ENCODE data around the gene CDH11.

CDH11 gene

GRCh38 chr16:65044026-65044425 is 77.8 kb downstream of the CDH11 start:
- H3K4me1 ChIP-seq (ENCODE audit: insufficient read depth, poor library complexity, severe bottlenecking), result no peaks in the 10 kb centered on the region
- H3K27me3 ChIP-seq (ENCODE audit: insufficient read depth, poor library complexity, severe bottlenecking), result no peaks in the 10 kb centered on the region
- H3K27ac ChIP-seq (ENCODE audit: poor library complexity, severe bottlenecking), result no peak overlapping the region
- no peak overlapping the region for H3K4me3 ChIP-seq (ENCODE audit: severe bottlenecking)
- H3K36me3 ChIP-seq (ENCODE audit: low read depth), result peaks cover 15% of the 10 kb centered on the region
- DNase-seq (ENCODE audit: low spot score), result no peak
- H3K9me3 ChIP-seq (ENCODE audit: severe bottlenecking), result no peaks in the 10 kb centered on the region
- no peak for TF ChIP-seq CTCF (IDR thresholded peaks at IDR 0.05; ENCODE audit: poor library complexity, severe bottlenecking)
- ATAC-seq (ENCODE audit: low read depth), result no peak

GRCh38 chr16:65042438-65043365 is 79.2 kb downstream of the CDH11 start:
- Histone ChIP-seq H3K36me3 (ENCODE audit: low read depth) (peaks cover 9% of the 10 kb centered on the region), H3K4me1 (ENCODE audit: insufficient read depth, poor library complexity, severe bottlenecking) (no peaks in the 10 kb centered on the region), H3K27ac (ENCODE audit: poor library complexity, severe bottlenecking) (no peak overlapping the region), H3K27me3 (ENCODE audit: insufficient read depth, poor library complexity, severe bottlenecking) (no peaks in the 10 kb centered on the region), H3K9me3 (ENCODE audit: severe bottlenecking) (no peaks in the 10 kb centered on the region), H3K4me3 (ENCODE audit: severe bottlenecking) (no peak overlapping the region)
- ATAC-seq (ENCODE audit: low read depth), result no peak
- TF ChIP-seq CTCF (IDR thresholded peaks at IDR 0.05; ENCODE audit: poor library complexity, severe bottlenecking), result no peak
- no peak for DNase-seq (ENCODE audit: low spot score)

GRCh38 chr16:65041667-65042066 is 80.2 kb downstream of the CDH11 start:
- peaks cover 9% of the 10 kb centered on the region for H3K36me3 ChIP-seq (ENCODE audit: low read depth)
- DNase-seq (ENCODE audit: low spot score) (no peak), ATAC-seq (ENCODE audit: low read depth) (no peak)
- no peaks in the 10 kb centered on the region for H3K4me1 ChIP-seq (ENCODE audit: insufficient read depth, poor library complexity, severe bottlenecking)
- TF ChIP-seq CTCF (IDR thresholded peaks at IDR 0.05; ENCODE audit: poor library complexity, severe bottlenecking), result no peak
- H3K9me3 ChIP-seq (ENCODE audit: severe bottlenecking), result no peaks in the 10 kb centered on the region
- H3K27ac ChIP-seq (ENCODE audit: poor library complexity, severe bottlenecking), result no peak overlapping the region
- no peak overlapping the region for H3K4me3 ChIP-seq (ENCODE audit: severe bottlenecking)
- no peaks in the 10 kb centered on the region for H3K27me3 ChIP-seq (ENCODE audit: insufficient read depth, poor library complexity, severe bottlenecking)

GRCh38 chr16:65038100-65038499 is 83.8 kb downstream of the CDH11 start:
- no peaks in the 10 kb centered on the region for H3K9me3 ChIP-seq (ENCODE audit: severe bottlenecking)
- H3K36me3 ChIP-seq (ENCODE audit: low read depth), result peaks cover 10% of the 10 kb centered on the region
- DNase-seq (ENCODE audit: low spot score), result no peak
- no peaks in the 10 kb centered on the region for H3K4me1 ChIP-seq (ENCODE audit: insufficient read depth, poor library complexity, severe bottlenecking)
- H3K27ac ChIP-seq (ENCODE audit: poor library complexity, severe bottlenecking), result no peak overlapping the region
- TF ChIP-seq CTCF (IDR thresholded peaks at IDR 0.05; ENCODE audit: poor library complexity, severe bottlenecking), result no peak
- H3K27me3 ChIP-seq (ENCODE audit: insufficient read depth, poor library complexity, severe bottlenecking), result no peaks in the 10 kb centered on the region
- no peak overlapping the region for H3K4me3 ChIP-seq (ENCODE audit: severe bottlenecking)
- no peak for ATAC-seq (ENCODE audit: low read depth)

GRCh38 chr16:65037556-65037955 is 84.3 kb downstream of the CDH11 start:
- no peak for TF ChIP-seq CTCF (IDR thresholded peaks at IDR 0.05; ENCODE audit: poor library complexity, severe bottlenecking)
- Histone ChIP-seq H3K4me3 (ENCODE audit: severe bottlenecking) (no peak overlapping the region), H3K27me3 (ENCODE audit: insufficient read depth, poor library complexity, severe bottlenecking) (no peaks in the 10 kb centered on the region), H3K4me1 (ENCODE audit: insufficient read depth, poor library complexity, severe bottlenecking) (no peaks in the 10 kb centered on the region), H3K27ac (ENCODE audit: poor library complexity, severe bottlenecking) (no peak overlapping the region), H3K9me3 (ENCODE audit: severe bottlenecking) (no peaks in the 10 kb centered on the region), H3K36me3 (ENCODE audit: low read depth) (0 out of 2 replicates have a peak, but pooled peaks cover 6% of the 10 kb centered on the region)
- DNase-seq (ENCODE audit: low spot score) (no peak), ATAC-seq (ENCODE audit: low read depth) (no peak)
